Measurements from ENCODE around the gene MS4A6E.

- TF ChIP-seq CTCF (conservative IDR thresholded peaks at IDR 0.05) (no peak), EZH2 (IDR thresholded peaks at IDR 0.05; ENCODE audit: low read depth) (no peak)
Observed at GRCh38 chr11:60321051-60321450, 6.0 kb upstream of the MS4A6E start.

Data from PC-9 (cell line).